Ovary (tissue), 9 donors: ENCODE measurements around the gene WDR87. TPM values are rescaled to one million over a fixed set of nuclear protein-coding genes. Genes with fewer than 3 reads are reported as not detected.

Source experiments
- DNase-seq, 5 donors: peaks; one replicate each; pipeline ENCODE4 v3.0.0-alpha.2; 2019 to 2020
- H3K27ac ChIP-seq, 2 donors: fragments of 200-600 bp; one replicate each; pipeline versions ENCODE4 v1.5.1 to v1.8.0; 2019 to 2022
- H3K27me3 ChIP-seq: fragments of 200-600 bp; one replicate; pipeline ENCODE4 v1.8.0; 2022
- H3K36me3 ChIP-seq: fragments of 200-600 bp; sonication (generic); one replicate; pipeline ENCODE4 v1.5.1; 2019
- H3K4me1 ChIP-seq: one replicate; pipeline ENCODE4 v1.8.1; 2013; ENCODE audit warnings: mild to moderate bottlenecking, moderate library complexity; ENCODE audit not compliant: insufficient read depth
- H3K4me3 ChIP-seq: fragments of 200-600 bp; sonication (generic); one replicate; pipeline ENCODE4 v1.5.1; 2017
- H3K9me3 ChIP-seq, 2 donors: fragments of 200-600 bp in 1 of 2; sonication (generic) in 1 of 2; one replicate each; pipeline versions ENCODE4 v1.5.1 to v1.8.1; 2013 to 2019; ENCODE audit warnings: mild to moderate bottlenecking in 1 of 2, moderate library complexity in 1 of 2
- CTCF ChIP-seq, 3 donors: fragments of 450-650 bp in 2 of 3; fragments of 200-600 bp in 1 of 3; IDR thresholded peaks; one replicate each; pipeline versions ENCODE4 v1.5.1 to v1.8.0; 2016 to 2022; ENCODE audit warnings: antibody characterized with exemption in 3 of 3, mild to moderate bottlenecking in 1 of 3
- EP300 ChIP-seq: sonication (generic); formaldehyde crosslinking; IDR thresholded peaks from one replicate; pipeline ENCODE4 v1.6.1; 2017; ENCODE audit warnings: antibody characterized with exemption
- POLR2A ChIP-seq: fragments of 450-650 bp; IDR thresholded peaks from one replicate; pipeline ENCODE4 v1.6.1; 2017; ENCODE audit warnings: antibody characterized with exemption, mild to moderate bottlenecking, moderate library complexity
- WGBS, 3 donors: extraction: QIAGEN DNeasy Blood & Tissue Kit in 1 of 3; methylation state at CpG; one replicate each; pipeline versions ENCODE4 v1.1.5 to v1.1.7; 2013 to 2017; 5-methylcytosine and 5-hydroxymethylcytosine counted together
- intact Hi-C, 4 donors: fragments of 100-400 bp; cut with DNase I; formaldehyde crosslinking; loops; one replicate each; pipeline versions ENCODE4 v1.11.0 to v1.15.1; 2022 to 2023
- polyA plus RNA-seq, 2 donors: library from polyadenylated mRNA; stranded (reverse); fragments of 200-250 nt in 1 of 2; fragments of 350-450 nt in 1 of 2; fragmentation: Illumina TruSeq in 1 of 2; extraction: RNeasy Lipid Tissue Mini Kit (QIAGEN cat#74804) in 1 of 2; gene quantifications; one replicate each; pipeline ENCODE4 v1.2.3, GENCODE V29; 2013 to 2014
- total RNA-seq, 7 donors: library from RNA; depleted of rRNA in 2 of 7; stranded (reverse); fragments of >200 nt in 2 of 7; fragmentation: NEBNext Ultra II Directional in 3 of 7; extraction: Animal tissue kit (Norgen Biotek cat#: 25700) in 3 of 7; gene quantifications; one replicate each; pipeline versions ENCODE4 v1.1.0 to v1.2.4, GENCODE V29; 2016 to 2023
- donor health status: DM: no; HTN: no; CAD: no; lungs with moderate emphysema.
- donor health status: DM: no; HTN: no; CAD: no.
- donor health status: Bipolar disorder and iron deficiency.
- donor health status: DM: yes; HTN: yes; CAD: no.
- donor health status: DM: no; HTN: no; CAD: no.
- donor health status: DM: yes; HTN: yes; CAD: no.

The WDR87 gene
- total and polyA plus RNA-seq, 9 donors: not detected

GRCh38 chr19:37906869-37907734, 708 bp upstream of the WDR87 start, which contains the start of gene SIPA1L3:
TSS of gene SIPA1L3 (plus strand) at chr19:37907208. CDS start at chr19:38081566, 174,358 bp downstream.
- 0 to 1% (median 0%) methylated on average over 75 to 95 of the region's 95 CpGs for WGBS, 3 donors
- H3K4me3 ChIP-seq: peak within 1 kb of the TSS; percentile 92
- H3K27me3 ChIP-seq: no peaks in the 10 kb centered on the region
- no peaks in the 10 kb centered on the region for H3K36me3 ChIP-seq
- H3K4me1 ChIP-seq: peaks cover 5% of the 10 kb centered on the region
- TF ChIP-seq EP300 (no peak), POLR2A (no peak), CTCF (IDR thresholded peaks at IDR 0.05) (no peak)
- intact Hi-C loops: loop anchor here in 2 of 4 donors (10.0 kb wide), 1 partner anchor 318 kb away; the partner anchor contains the start of gene DPF1 (in 2 of the 2)
- peak; percentile 87 to 94 (median 89) for DNase-seq
- no peak within 1 kb of the TSS for H3K27ac ChIP-seq
- no peaks in the 10 kb centered on the region for H3K9me3 ChIP-seq

- no peak for DNase-seq
- intact Hi-C loops: loop anchor here in 2 of 4 donors (10.0 kb wide), 1 partner anchor 322 kb away; the partner anchor contains the start of gene DPF1 (in 2 of the 2)
- 85 to 87% (median 85%) methylated on average over 2 of the region's 2 CpGs for WGBS, 3 donors
Measured at GRCh38 chr19:37903096-37903495, 3.3 kb downstream of the WDR87 start.

GRCh38 chr19:37902668-37903067, 3.7 kb downstream of the WDR87 start:
- WGBS, 3 donors: 0 to 2% (median 1%) methylated on average over 4 of the region's 4 CpGs
- Histone ChIP-seq H3K27me3 (no peaks in the 10 kb centered on the region), H3K4me1 (peaks cover 2% of the 10 kb centered on the region), H3K27ac (no peak overlapping the region), H3K9me3 (no peaks in the 10 kb centered on the region), H3K36me3 (no peaks in the 10 kb centered on the region), H3K4me3 (no peak overlapping the region)
- no peak for TF ChIP-seq POLR2A
- TF ChIP-seq CTCF (IDR thresholded peaks at IDR 0.05): peak in 1 of 3 donors; percentile 26
- intact Hi-C loops: loop anchor here in 2 of 4 donors (10.0 kb wide), 1 partner anchor 322 kb away; the partner anchor contains the start of gene DPF1 (in 2 of the 2)
- peak; percentile 19 to 60 (median 53) for DNase-seq

More at GRCh38 chr19:37903096-37903495, 3.3 kb downstream of the WDR87 start:
- Histone ChIP-seq H3K36me3 (no peaks in the 10 kb centered on the region), H3K27ac (no peak overlapping the region), H3K4me1 (peaks cover 2% of the 10 kb centered on the region), H3K27me3 (no peaks in the 10 kb centered on the region), H3K4me3 (no peak overlapping the region), H3K9me3 (no peaks in the 10 kb centered on the region)
- TF ChIP-seq POLR2A (no peak), CTCF (IDR thresholded peaks at IDR 0.05) (no peak), EP300 (no peak)

DNA sequence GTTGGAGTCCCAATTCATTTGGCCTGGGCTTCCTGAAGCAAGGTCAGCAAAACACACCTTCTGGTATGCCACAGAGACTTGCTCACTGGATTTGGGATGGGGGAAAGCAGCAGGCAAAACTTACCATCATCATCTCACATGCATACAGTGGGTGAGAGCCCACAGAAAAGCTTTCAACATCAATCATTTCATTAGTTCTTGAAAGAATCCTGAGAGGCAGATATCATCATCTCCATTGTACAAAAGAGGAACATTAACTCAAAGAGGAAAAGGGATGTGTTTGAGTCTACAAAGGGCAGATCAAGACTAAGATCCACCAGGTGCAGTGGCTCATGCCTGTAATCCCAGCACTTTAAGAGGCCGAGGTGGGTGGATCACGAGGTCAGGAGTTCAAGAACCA, 6.4 kb downstream of the WDR87 start:
- 62 to 78% (median 73%) methylated on average over 2 of the region's 2 CpGs for WGBS, 3 donors
- no peaks in the 10 kb centered on the region for H3K36me3 ChIP-seq

More for the DNA sequence above, 6.4 kb downstream of the WDR87 start:
- TF ChIP-seq EP300 (no peak), CTCF (IDR thresholded peaks at IDR 0.05) (no peak), POLR2A (no peak)
- no peak for DNase-seq
- Histone ChIP-seq H3K4me1 (no peaks in the 10 kb centered on the region), H3K27ac (no peak overlapping the region), H3K9me3 (no peaks in the 10 kb centered on the region), H3K27me3 (no peaks in the 10 kb centered on the region), H3K4me3 (no peak overlapping the region)
- intact Hi-C loops: loop anchor here in 2 of 4 donors (10.0 kb wide), 2 partner anchors 195 to 325 kb away; partner anchors contain the start of gene DPF1 (in 2 of the 2)
